Measurements from ENCODE around the gene LAMA5. TPM values are rescaled to one million over a fixed set of nuclear protein-coding genes. Genes with fewer than 3 reads are reported as not detected.

LAMA5 gene
- total RNA-seq, 1 experiment from 2014 or later: 266 TPM

- intact Hi-C loops (cut with micrococcal nuclease): no loop called here
- DNase-seq (ENCODE audit: unreplicated experiment): no peak
- Mint-ChIP-seq H3K4me3 (ENCODE audit: unreplicated experiment) (no peak overlapping the region), H3K36me3 (ENCODE audit: insufficient read depth, unreplicated experiment) (no peaks in the 10 kb centered on the region), H3K27me3 (ENCODE audit: insufficient read depth, unreplicated experiment) (no peaks in the 10 kb centered on the region), H3K4me1 (ENCODE audit: insufficient read depth, unreplicated experiment) (peaks cover 6% of the 10 kb centered on the region), H3K27ac (ENCODE audit: low read depth, unreplicated experiment) (no peak overlapping the region), H3K9me3 (ENCODE audit: unreplicated experiment) (no peaks in the 10 kb centered on the region)
- CTCF ChIA-PET: interaction anchor here (0.8 kb wide), 1 partner anchor 173 kb away, joined by 3 read pairs; no protein-coding TSS in a partner anchor
- TF ChIP-seq CTCF (IDR thresholded peaks at IDR 0.05; ENCODE audit: unreplicated experiment): no peak
- no TSS peak for BruUV-seq (replicated peaks)
- POLR2A ChIA-PET: no interaction called here
Observed at GRCh38 chr20:62413025-62413570, 46.0 kb upstream of the LAMA5 start.

GRCh38 chr20:62412194-62413024 is 45.3 kb upstream of the LAMA5 start:
- Mint-ChIP-seq H3K36me3 (ENCODE audit: insufficient read depth, unreplicated experiment) (no peaks in the 10 kb centered on the region), H3K27ac (ENCODE audit: low read depth, unreplicated experiment) (no peak overlapping the region), H3K4me3 (ENCODE audit: unreplicated experiment) (no peak overlapping the region), H3K4me1 (ENCODE audit: insufficient read depth, unreplicated experiment) (peaks cover 6% of the 10 kb centered on the region), H3K9me3 (ENCODE audit: unreplicated experiment) (no peaks in the 10 kb centered on the region), H3K27me3 (ENCODE audit: insufficient read depth, unreplicated experiment) (no peaks in the 10 kb centered on the region)
- intact Hi-C loops (cut with micrococcal nuclease): no loop called here
- no peak for DNase-seq (ENCODE audit: unreplicated experiment)
- no peak for TF ChIP-seq CTCF (IDR thresholded peaks at IDR 0.05; ENCODE audit: unreplicated experiment)
- no TSS peak for BruUV-seq (replicated peaks)
- POLR2A ChIA-PET: no interaction called here
- CTCF ChIA-PET: interaction anchor here (0.7 to 1.6 kb wide), 4 partner anchors 87 to 635 kb away, joined by 3 to 4 read pairs (median 3); no protein-coding TSS in a partner anchor

GRCh38 chr20:62411479-62412193 is 44.5 kb upstream of the LAMA5 start:
- Mint-ChIP-seq H3K27me3 (ENCODE audit: insufficient read depth, unreplicated experiment) (no peaks in the 10 kb centered on the region), H3K36me3 (ENCODE audit: insufficient read depth, unreplicated experiment) (no peaks in the 10 kb centered on the region), H3K4me3 (ENCODE audit: unreplicated experiment) (no peak overlapping the region), H3K4me1 (ENCODE audit: insufficient read depth, unreplicated experiment) (peaks cover 6% of the 10 kb centered on the region), H3K27ac (ENCODE audit: low read depth, unreplicated experiment) (no peak overlapping the region), H3K9me3 (ENCODE audit: unreplicated experiment) (no peaks in the 10 kb centered on the region)
- BruUV-seq (replicated peaks): no TSS peak
- TF ChIP-seq CTCF (IDR thresholded peaks at IDR 0.05; ENCODE audit: unreplicated experiment): no peak
- intact Hi-C loops (cut with micrococcal nuclease): no loop called here
- no peak for DNase-seq (ENCODE audit: unreplicated experiment)
- CTCF ChIA-PET: interaction anchor here (0.6 to 2.6 kb wide), 11 partner anchors 7 to 636 kb away, joined by 3 to 13 read pairs (median 4); no protein-coding TSS in a partner anchor
- POLR2A ChIA-PET: interaction anchor here (0.9 kb wide), 1 partner anchor 383 kb away, joined by 3 read pairs; no protein-coding TSS in a partner anchor
